ENCODE data around the gene C19orf25. TPM values are rescaled to one million over a fixed set of nuclear protein-coding genes. Genes with fewer than 3 reads are reported as not detected.

Gene C19orf25
- total and polyA plus RNA-seq, 2 of the 13 experiments (the other 11 are each of a cell fraction or from before 2014, with no cell fraction given): 14.2 to 32.4 TPM

DNA sequence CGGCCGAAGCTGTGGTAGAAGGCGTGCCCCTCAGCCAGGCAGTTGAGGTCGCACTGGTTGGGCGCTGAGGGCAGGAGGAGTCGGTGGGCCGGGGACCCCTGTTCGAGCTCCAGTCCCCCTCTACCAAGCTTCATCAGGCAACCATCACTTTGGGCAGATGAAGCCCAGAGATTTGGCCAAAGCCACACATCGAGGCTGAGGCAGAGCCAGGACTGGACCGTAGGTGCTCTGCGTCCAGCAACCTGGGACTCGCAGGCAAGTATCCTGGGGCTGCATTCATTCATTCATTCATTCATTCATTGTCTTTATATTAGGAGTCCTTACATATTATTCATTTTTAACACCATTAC lies 29.5 kb upstream of the C19orf25 start:
- no peaks in the 10 kb centered on the region for H3K9me3 ChIP-seq (ENCODE audit: low read length)
- no peak overlapping the region for H3K27ac ChIP-seq (ENCODE audit: extremely low read length, insufficient read depth, low read length)
- no peaks in the 10 kb centered on the region for H4K20me1 ChIP-seq (ENCODE audit: insufficient read depth, low read length)
- peaks cover 34% of the 10 kb centered on the region for H3K4me1 ChIP-seq (ENCODE audit: insufficient read depth, low read length)
- FAIRE-seq: no peak
- in situ Hi-C loops (cut with HindIII; ENCODE audit: extremely low pct_ligation_motif_present, low pct_unique_long_range_greater_than_20kb): no loop called here
- intact Hi-C loops (cut with micrococcal nuclease; ENCODE audit: unreplicated experiment): no loop called here
- no TSS peak for BruUV-seq (replicated peaks)
- CTCF ChIA-PET (ENCODE audit: low intra/inter-chr PET ratio, low total read pairs): no interaction called here
- no peak overlapping the region for H3K4me2 ChIP-seq (ENCODE audit: low read depth, low read length)
- H2AFZ ChIP-seq (ENCODE audit: low read length): no peak overlapping the region
- POLR2A ChIA-PET: interaction anchor here (2.1 kb wide), 1 partner anchor 16 kb away, joined by 8 read pairs; no protein-coding TSS in a partner anchor
- no peaks in the 10 kb centered on the region for H3K27me3 ChIP-seq (ENCODE audit: control insufficient read depth in 1 of 2, insufficient read depth in 2 of 2, low read length in 2 of 2)
- no peak for DNase-seq (ENCODE audit: low spot score)
- H3K79me2 ChIP-seq (ENCODE audit: insufficient read depth, low read length): no peaks in the 10 kb centered on the region
- no peaks in the 10 kb centered on the region for H3K36me3 ChIP-seq (replicated peaks in 1 of 2; ENCODE audit: control insufficient read depth in 1 of 2, insufficient read depth in 2 of 2, low read length in 2 of 2)
- WGBS (ENCODE audit: low lambda C conversion rate): 74% methylated on average over 4 of the region's 12 CpGs
- H3K9ac ChIP-seq (ENCODE audit: insufficient read depth, low read depth, low read length): no peak overlapping the region
- TF ChIP-seq SOX13 (IDR thresholded peaks at IDR 0.05) (no peak), SOX13 (CRISPR knock-in tag; conservative IDR thresholded peaks at IDR 0.05 in 1 of 2, IDR thresholded peaks at IDR 0.05 in 1 of 2) (no peak), RXRA (CRISPR knock-in tag; IDR thresholded peaks at IDR 0.05) (no peak), ZFP90 (CRISPR knock-in tag; IDR thresholded peaks at IDR 0.05; ENCODE audit: borderline replicate concordance) (peak; percentile 98)
- H3K4me3 ChIP-seq (replicated peaks in 1 of 3; ENCODE audit: insufficient read depth in 1 of 3, low read depth in 2 of 3, low read length in 3 of 3): no peak overlapping the region
- ATAC-seq: no peak

DNA sequence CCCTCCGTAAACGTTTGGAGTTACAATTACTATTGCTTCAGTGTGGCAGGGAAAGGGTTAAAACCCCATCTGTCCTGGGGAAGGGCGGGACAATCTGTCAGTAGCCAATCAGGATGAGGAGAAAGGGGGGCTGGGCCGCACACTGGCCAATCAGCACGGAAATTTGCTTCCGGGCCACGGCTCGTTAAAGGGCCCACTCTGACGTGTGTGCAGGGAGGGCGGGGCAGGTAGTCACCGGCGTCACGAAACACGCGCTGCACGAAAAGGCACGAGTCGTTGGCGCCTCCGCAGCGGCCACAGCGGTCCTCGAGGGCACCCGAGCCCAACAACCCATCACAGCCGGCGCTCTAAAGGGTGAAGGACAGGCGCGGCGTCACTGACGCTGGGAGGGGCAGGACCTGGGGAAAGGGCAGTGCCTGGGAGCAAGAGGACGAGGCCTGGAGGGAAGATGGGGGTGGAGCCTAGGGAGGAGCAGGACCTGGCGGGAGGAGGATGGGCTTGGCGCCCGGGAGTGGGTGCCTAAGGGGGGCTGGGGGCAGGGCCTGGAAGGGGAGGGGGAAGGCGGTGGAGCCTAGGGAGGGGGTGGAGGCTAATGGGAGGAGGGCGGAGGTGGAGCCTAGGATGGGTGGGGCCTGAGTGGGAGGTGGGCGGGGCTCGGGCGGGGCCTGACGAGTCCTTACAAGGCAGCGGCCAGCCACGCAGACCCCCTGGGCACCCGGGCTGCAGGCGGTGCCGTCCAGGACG lies 28.9 kb upstream of the C19orf25 start:
- Histone ChIP-seq H3K4me1 (ENCODE audit: insufficient read depth, low read length) (peaks cover 39% of the 10 kb centered on the region), H3K79me2 (ENCODE audit: insufficient read depth, low read length) (no peaks in the 10 kb centered on the region), H4K20me1 (ENCODE audit: insufficient read depth, low read length) (no peaks in the 10 kb centered on the region), H3K36me3 (replicated peaks in 1 of 2; ENCODE audit: control insufficient read depth in 1 of 2, insufficient read depth in 2 of 2, low read length in 2 of 2) (no peaks in the 10 kb centered on the region), H2AFZ (ENCODE audit: low read length) (no peak overlapping the region), H3K27ac (ENCODE audit: extremely low read length, insufficient read depth, low read length) (no peak overlapping the region), H3K4me2 (ENCODE audit: low read depth, low read length) (no peak overlapping the region), H3K27me3 (ENCODE audit: control insufficient read depth in 1 of 2, insufficient read depth in 2 of 2, low read length in 2 of 2) (no peaks in the 10 kb centered on the region), H3K9ac (ENCODE audit: insufficient read depth, low read depth, low read length) (no peak overlapping the region), H3K9me3 (ENCODE audit: low read length) (no peaks in the 10 kb centered on the region), H3K4me3 (replicated peaks in 1 of 3; ENCODE audit: insufficient read depth in 1 of 3, low read depth in 2 of 3, low read length in 3 of 3) (no peak overlapping the region)
- ChIA-PET CTCF (ENCODE audit: low intra/inter-chr PET ratio, low total read pairs) (no interaction called here), POLR2A (interaction anchor here (2.1 kb wide), 1 partner anchor 15 kb away, joined by 8 read pairs; no protein-coding TSS in a partner anchor)
- 69% methylated on average over 36 of the region's 46 CpGs for WGBS (ENCODE audit: low lambda C conversion rate)
- no TSS peak for BruUV-seq (replicated peaks)
- FAIRE-seq: peak; percentile 4
- in situ Hi-C loops (cut with HindIII; ENCODE audit: extremely low pct_ligation_motif_present, low pct_unique_long_range_greater_than_20kb): no loop called here
- intact Hi-C loops (cut with micrococcal nuclease; ENCODE audit: unreplicated experiment): no loop called here
- peak; percentile 54 for DNase-seq (ENCODE audit: low spot score)
- peak; percentile 38 for ATAC-seq
- peak; percentile 36; the same call in 1 of the 2 replicates for TF ChIP-seq SAP130 (CRISPR knock-in tag; IDR thresholded peaks at IDR 0.05; ENCODE audit: low read depth)
- TF ChIP-seq, protein P1, sequence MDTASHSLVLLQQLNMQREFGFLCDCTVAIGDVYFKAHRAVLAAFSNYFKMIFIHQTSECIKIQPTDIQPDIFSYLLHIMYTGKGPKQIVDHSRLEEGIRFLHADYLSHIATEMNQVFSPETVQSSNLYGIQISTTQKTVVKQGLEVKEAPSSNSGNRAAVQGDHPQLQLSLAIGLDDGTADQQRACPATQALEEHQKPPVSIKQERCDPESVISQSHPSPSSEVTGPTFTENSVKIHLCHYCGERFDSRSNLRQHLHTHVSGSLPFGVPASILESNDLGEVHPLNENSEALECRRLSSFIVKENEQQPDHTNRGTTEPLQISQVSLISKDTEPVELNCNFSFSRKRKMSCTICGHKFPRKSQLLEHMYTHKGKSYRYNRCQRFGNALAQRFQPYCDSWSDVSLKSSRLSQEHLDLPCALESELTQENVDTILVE (CRISPR knock-in tag; IDR thresholded peaks at IDR 0.05): no peak
- TF ChIP-seq SP2 (CRISPR knock-in tag; IDR thresholded peaks at IDR 0.05): peak; percentile 88
- TF ChIP-seq, protein P2, sequence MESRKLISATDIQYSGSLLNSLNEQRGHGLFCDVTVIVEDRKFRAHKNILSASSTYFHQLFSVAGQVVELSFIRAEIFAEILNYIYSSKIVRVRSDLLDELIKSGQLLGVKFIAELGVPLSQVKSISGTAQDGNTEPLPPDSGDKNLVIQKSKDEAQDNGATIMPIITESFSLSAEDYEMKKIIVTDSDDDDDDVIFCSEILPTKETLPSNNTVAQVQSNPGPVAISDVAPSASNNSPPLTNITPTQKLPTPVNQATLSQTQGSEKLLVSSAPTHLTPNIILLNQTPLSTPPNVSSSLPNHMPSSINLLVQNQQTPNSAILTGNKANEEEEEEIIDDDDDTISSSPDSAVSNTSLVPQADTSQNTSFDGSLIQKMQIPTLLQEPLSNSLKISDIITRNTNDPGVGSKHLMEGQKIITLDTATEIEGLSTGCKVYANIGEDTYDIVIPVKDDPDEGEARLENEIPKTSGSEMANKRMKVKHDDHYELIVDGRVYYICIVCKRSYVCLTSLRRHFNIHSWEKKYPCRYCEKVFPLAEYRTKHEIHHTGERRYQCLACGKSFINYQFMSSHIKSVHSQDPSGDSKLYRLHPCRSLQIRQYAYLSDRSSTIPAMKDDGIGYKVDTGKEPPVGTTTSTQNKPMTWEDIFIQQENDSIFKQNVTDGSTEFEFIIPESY (CRISPR knock-in tag; IDR thresholded peaks at IDR 0.05): peak; percentile 87
- TF ChIP-seq, protein P3, sequence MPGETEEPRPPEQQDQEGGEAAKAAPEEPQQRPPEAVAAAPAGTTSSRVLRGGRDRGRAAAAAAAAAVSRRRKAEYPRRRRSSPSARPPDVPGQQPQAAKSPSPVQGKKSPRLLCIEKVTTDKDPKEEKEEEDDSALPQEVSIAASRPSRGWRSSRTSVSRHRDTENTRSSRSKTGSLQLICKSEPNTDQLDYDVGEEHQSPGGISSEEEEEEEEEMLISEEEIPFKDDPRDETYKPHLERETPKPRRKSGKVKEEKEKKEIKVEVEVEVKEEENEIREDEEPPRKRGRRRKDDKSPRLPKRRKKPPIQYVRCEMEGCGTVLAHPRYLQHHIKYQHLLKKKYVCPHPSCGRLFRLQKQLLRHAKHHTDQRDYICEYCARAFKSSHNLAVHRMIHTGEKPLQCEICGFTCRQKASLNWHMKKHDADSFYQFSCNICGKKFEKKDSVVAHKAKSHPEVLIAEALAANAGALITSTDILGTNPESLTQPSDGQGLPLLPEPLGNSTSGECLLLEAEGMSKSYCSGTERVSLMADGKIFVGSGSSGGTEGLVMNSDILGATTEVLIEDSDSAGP (CRISPR knock-in tag; IDR thresholded peaks at IDR 0.05; ENCODE audit: borderline replicate concordance): peak; percentile 100
- TF ChIP-seq ZNF629 (CRISPR knock-in tag; conservative IDR thresholded peaks at IDR 0.05): no peak
- peak; percentile 49; the same call in 1 of the 2 replicates for TF ChIP-seq ATF1 (CRISPR knock-in tag; IDR thresholded peaks at IDR 0.05)
